ENCODE data around the gene BLOC1S2.

Gene BLOC1S2

GRCh38 chr10:100267239-100268104 lies 19.0 kb downstream of the BLOC1S2 start, which contains the start of gene CWF19L1:
CWF19L1 (minus strand) TSS chr10:100267638; CDS start chr10:100267593, 45 bp downstream.
- in situ Hi-C loops (cut with MboI; ENCODE audit: low pct_unique_long_range_greater_than_20kb, low sequenced_read_pairs, unreplicated experiment): no loop called here
- TF ChIP-seq CTCF (IDR thresholded peaks at IDR 0.05; ENCODE audit: extremely low read depth, insufficient read depth, missing control alignments): no peak
- peak; percentile 77 for DNase-seq (ENCODE audit: low spot score)

- no peak for DNase-seq (ENCODE audit: low spot score)
- TF ChIP-seq CTCF (IDR thresholded peaks at IDR 0.05; ENCODE audit: extremely low read depth, insufficient read depth, missing control alignments): no peak
- in situ Hi-C loops (cut with MboI; ENCODE audit: low pct_unique_long_range_greater_than_20kb, low sequenced_read_pairs, unreplicated experiment): no loop called here
Measured at GRCh38 chr10:100265821-100266485, 20.5 kb downstream of the BLOC1S2 start.

GRCh38 chr10:100254191-100254590 lies 32.3 kb downstream of the BLOC1S2 start:
- TF ChIP-seq CTCF (IDR thresholded peaks at IDR 0.05; ENCODE audit: extremely low read depth, insufficient read depth, missing control alignments): no peak
- in situ Hi-C loops (cut with MboI; ENCODE audit: low pct_unique_long_range_greater_than_20kb, low sequenced_read_pairs, unreplicated experiment): no loop called here
- DNase-seq (ENCODE audit: low spot score): no peak

GRCh38 chr10:100253041-100253440 lies 33.4 kb downstream of the BLOC1S2 start:
- DNase-seq (ENCODE audit: low spot score): no peak
- TF ChIP-seq CTCF (IDR thresholded peaks at IDR 0.05; ENCODE audit: extremely low read depth, insufficient read depth, missing control alignments): no peak
- in situ Hi-C loops (cut with MboI; ENCODE audit: low pct_unique_long_range_greater_than_20kb, low sequenced_read_pairs, unreplicated experiment): no loop called here

GRCh38 chr10:100248820-100249219 lies 37.7 kb downstream of the BLOC1S2 start:
- in situ Hi-C loops (cut with MboI; ENCODE audit: low pct_unique_long_range_greater_than_20kb, low sequenced_read_pairs, unreplicated experiment): no loop called here
- no peak for TF ChIP-seq CTCF (IDR thresholded peaks at IDR 0.05; ENCODE audit: extremely low read depth, insufficient read depth, missing control alignments)

GRCh38 chr10:100245484-100246220 lies 40.8 kb downstream of the BLOC1S2 start:
- TF ChIP-seq CTCF (IDR thresholded peaks at IDR 0.05; ENCODE audit: extremely low read depth, insufficient read depth, missing control alignments): no peak
- in situ Hi-C loops (cut with MboI; ENCODE audit: low pct_unique_long_range_greater_than_20kb, low sequenced_read_pairs, unreplicated experiment): no loop called here
- no peak for DNase-seq (ENCODE audit: low spot score)

More at GRCh38 chr10:100248820-100249219, 37.7 kb downstream of the BLOC1S2 start:
- DNase-seq (ENCODE audit: low spot score): no peak
